Measurements from ENCODE around the gene TTC28.

Gene TTC28

DNA sequence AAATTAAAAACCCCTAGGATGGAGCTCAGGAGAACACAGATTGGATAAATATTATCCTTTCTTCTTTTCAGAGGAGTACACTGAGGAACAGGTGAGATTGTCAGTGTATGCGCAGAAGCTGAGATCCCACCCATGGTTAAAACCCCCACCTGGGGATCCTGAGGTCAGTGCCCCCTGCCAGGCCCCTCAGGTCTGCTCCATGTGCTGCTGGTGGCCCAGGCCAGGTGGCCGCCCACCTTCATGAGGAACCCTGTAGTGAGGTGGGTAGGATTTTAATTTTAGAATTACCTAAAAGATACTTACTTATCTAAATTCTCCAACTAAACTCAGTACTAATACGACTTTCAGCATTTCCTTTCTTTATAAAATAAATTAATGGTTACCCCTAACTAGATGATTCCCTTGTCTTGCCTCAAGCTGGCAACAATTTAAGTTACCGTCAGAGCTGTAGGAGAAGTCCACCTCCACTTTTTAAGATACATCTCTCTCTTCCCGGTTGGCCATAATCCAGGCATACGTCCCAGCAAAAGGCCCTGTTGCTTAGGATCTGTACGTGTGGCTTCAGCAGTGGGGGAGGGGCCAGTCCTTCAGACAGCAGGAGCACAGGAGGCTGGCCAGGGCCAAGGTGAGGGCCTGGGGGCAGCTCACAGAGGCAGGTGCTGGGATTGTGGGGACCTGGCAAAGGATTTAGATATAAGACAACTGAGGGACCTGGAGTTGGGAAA, 699.1 kb downstream of the TTC28 start:
- H3K36me3 Mint-ChIP-seq (ENCODE audit: low read depth), result peaks cover 2% of the 10 kb centered on the region
- no peak overlapping the region for H3K4me3 Mint-ChIP-seq
- no peaks in the 10 kb centered on the region for H3K9me3 Mint-ChIP-seq
- no peaks in the 10 kb centered on the region for H3K27me3 Mint-ChIP-seq
- ATAC-seq (no peak), DNase-seq (no peak)
- no peak overlapping the region for H3K27ac Mint-ChIP-seq
- H3K4me1 Mint-ChIP-seq, result no peaks in the 10 kb centered on the region

DNA sequence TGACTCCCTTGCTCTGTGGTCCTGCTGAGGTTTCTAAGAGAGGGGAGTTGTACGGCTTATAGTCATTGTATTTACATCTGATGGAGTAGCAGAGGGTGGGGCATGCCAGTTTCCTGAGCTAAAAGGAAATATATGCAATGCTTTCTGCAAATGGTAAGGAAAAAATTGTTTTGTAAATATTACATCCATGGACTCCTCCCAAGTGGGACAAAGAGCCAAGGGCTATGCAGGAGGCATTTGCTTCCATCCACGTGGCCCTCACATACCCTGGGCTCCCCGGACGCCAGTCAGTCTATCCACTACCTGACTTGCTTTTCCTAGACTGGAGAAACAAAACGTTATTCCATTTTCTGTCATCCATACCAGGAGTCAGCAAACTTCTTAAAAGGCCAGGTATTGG, 700.8 kb downstream of the TTC28 start:
- ATAC-seq, result no peak

DNA sequence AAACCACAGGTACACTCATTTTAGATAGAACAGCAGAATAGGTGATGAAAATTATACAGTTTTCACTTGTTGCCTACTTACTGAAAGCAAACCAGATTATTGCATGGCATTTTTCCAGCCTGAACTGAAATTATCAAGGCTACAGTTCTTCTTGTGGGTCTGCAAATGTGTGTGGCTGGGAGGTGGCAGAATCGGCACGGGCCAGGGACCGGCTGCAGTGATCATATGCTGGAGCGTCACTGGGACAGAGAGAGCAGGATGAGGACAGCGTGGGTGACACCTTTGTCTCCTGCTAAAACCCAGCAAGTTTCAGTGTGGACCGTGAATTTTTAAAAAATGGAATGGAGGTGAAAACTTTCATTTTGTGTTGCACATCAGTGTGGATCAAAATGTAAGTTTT, 701.3 kb downstream of the TTC28 start:
- Mint-ChIP-seq H3K36me3 (ENCODE audit: low read depth) (peaks cover 2% of the 10 kb centered on the region), H3K4me1 (no peaks in the 10 kb centered on the region), H3K4me3 (no peak overlapping the region)

More for the DNA sequence above, 700.8 kb downstream of the TTC28 start:
- Mint-ChIP-seq H3K27ac (no peak overlapping the region), H3K9me3 (no peaks in the 10 kb centered on the region), H3K4me3 (no peak overlapping the region), H3K4me1 (no peaks in the 10 kb centered on the region), H3K36me3 (ENCODE audit: low read depth) (peaks cover 2% of the 10 kb centered on the region), H3K27me3 (no peaks in the 10 kb centered on the region)
- no peak for DNase-seq

DNA sequence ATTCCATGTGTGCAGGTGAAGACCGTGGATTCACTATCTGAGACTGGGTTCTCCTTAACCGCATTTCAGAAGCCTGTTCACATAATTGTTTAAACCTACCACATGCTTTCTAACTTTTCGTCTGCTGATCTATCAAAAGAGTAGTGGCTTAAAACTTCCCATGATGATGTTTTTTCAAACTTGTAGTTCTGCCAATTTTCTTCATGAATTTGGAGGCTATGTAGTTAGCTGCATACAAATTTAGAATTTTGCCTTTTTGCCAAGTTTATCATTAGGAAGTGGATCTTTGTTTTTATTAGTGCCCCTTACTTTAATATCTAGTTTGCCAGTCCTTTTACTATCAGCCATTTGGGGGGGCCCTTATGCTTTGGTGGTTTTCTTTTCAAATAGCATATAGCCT, 703.1 kb downstream of the TTC28 start:
- H3K27me3 Mint-ChIP-seq, result no peaks in the 10 kb centered on the region
- H3K4me3 Mint-ChIP-seq, result no peak overlapping the region
- no peak overlapping the region for H3K27ac Mint-ChIP-seq
- DNase-seq (no peak), ATAC-seq (no peak)
- no peaks in the 10 kb centered on the region for H3K36me3 Mint-ChIP-seq (ENCODE audit: low read depth)
- no peaks in the 10 kb centered on the region for H3K9me3 Mint-ChIP-seq
- no peaks in the 10 kb centered on the region for H3K4me1 Mint-ChIP-seq

More for the DNA sequence above, 701.3 kb downstream of the TTC28 start:
- Mint-ChIP-seq H3K27ac (no peak overlapping the region), H3K9me3 (no peaks in the 10 kb centered on the region), H3K27me3 (no peaks in the 10 kb centered on the region)
- DNase-seq, result no peak
- no peak for ATAC-seq

DNA sequence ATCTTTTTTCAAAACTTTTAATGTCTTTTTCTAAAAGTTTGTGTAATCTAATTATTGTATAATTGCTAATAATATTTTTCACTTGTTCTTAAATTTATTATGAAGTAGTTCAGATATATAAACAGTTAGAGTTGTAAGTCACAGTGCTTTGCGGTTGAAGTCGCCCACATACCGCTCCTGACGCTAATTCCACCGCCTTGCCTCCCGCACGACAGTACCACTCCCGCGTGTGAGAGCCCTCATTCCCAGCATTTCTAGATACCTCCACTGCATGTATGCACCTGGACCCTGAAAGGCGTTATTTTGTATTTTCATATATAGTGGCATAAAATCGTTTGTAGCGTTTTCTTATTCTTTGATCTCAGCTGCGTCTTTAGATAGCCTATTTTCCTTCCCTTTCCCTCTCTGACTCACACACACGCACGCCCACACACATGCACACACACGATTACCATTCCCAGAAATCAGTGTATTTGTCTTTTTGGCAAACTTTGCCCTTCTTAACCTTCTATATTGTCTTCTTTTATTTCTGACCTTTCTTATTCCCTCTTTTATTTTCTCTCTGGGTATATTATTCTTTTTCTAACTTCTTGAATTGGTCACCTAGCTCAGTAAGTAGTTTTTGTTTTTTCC, 704.1 kb downstream of the TTC28 start:
- H3K4me1 Mint-ChIP-seq, result no peaks in the 10 kb centered on the region
- no peaks in the 10 kb centered on the region for H3K27me3 Mint-ChIP-seq
- no peak overlapping the region for H3K4me3 Mint-ChIP-seq
- no peak overlapping the region for H3K27ac Mint-ChIP-seq
- DNase-seq (no peak), ATAC-seq (no peak)
- no peaks in the 10 kb centered on the region for H3K36me3 Mint-ChIP-seq (ENCODE audit: low read depth)
- no peaks in the 10 kb centered on the region for H3K9me3 Mint-ChIP-seq

DNA sequence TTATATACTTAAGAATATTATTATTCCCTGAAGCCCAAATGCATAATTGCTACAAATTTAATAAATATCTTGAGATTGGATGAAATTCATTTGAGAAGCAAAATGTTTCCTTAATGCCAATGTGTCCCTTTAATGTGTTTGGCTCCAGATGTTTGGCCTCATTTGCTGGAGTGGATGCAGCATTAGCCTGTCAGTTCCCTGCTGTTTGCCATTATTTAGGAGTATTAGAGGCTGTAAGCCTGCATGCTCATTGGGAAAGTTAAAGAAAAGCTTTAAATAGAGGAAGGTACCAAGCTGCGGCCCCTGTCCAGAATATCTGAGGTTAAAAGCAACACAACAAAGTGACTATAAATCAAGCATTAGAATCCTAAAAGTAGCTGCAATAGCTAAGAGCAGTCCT, 705.8 kb downstream of the TTC28 start:
- ATAC-seq (no peak), DNase-seq (no peak)
- Mint-ChIP-seq H3K27me3 (no peaks in the 10 kb centered on the region), H3K36me3 (ENCODE audit: low read depth) (no peaks in the 10 kb centered on the region), H3K4me1 (no peaks in the 10 kb centered on the region), H3K9me3 (peaks cover 6% of the 10 kb centered on the region), H3K4me3 (no peak overlapping the region), H3K27ac (no peak overlapping the region)

DNA sequence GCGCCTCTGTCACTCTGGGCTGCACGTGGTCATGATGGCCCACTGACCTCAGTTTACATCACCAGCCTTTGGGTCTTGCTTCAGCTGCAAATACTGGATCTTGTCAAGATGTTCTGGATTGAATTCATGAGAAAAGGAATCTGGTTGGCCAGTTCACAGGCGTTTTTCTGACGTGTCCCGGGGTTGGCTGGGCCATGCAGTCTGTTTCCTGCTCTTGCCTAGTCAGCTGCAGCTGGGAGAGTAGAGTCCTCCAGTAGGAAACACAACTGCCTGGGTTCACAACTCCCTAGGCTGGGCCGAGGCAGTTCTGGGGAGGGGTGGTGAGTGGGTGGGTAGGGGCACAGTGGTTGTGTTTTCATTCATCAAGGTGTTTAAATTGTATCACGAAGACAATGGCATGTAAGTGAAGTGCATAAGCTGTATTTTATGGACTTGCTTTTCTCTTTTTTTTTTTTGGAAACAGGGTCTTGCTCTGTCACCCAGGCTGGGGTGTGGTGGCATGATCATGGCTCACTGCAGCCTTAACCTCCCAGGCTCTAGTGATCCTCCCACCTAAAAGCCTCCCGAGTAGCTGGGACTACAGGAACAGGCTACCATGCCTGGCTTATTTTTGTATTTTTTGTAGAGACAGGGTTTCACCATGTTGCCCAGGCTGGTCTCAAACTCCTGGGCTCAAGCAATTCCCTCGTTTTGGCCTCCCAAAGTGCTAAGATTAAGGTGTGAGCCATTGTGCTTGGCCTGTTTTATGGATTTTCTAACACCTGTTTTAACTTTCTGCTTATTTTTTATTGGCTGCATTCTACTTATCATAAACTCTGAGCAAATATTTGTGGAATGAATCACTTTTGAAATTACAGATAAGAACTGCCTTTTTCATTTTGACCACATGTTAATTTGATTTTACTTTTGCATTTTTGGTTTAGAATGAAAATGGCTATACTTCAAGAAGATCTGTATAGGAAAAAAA, 706.6 kb downstream of the TTC28 start:
- Mint-ChIP-seq H3K4me1 (no peaks in the 10 kb centered on the region), H3K36me3 (ENCODE audit: low read depth) (no peaks in the 10 kb centered on the region), H3K27me3 (no peaks in the 10 kb centered on the region), H3K9me3 (peaks cover 6% of the 10 kb centered on the region), H3K27ac (no peak overlapping the region), H3K4me3 (no peak overlapping the region)
- ATAC-seq (no peak), DNase-seq (no peak)

DNA sequence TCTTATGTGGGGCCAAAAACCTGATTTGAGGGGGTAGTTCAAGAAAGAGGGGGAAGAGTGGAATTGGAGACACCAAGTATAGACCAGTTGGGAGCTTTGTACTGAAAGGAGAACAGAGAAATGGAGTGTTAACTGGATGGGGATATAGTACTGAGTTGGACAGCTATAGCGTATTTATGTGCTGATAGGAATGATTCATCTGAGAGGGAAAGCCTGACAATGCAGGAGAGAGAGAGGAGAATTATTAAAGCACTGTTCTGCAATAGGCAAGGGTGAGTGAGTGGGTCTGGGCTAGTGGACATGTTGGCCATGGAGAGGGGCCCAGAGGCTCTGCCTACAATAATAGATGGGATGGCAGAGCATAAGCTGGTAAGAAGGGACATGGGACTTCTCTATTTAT, 707.7 kb downstream of the TTC28 start:
- H3K27ac Mint-ChIP-seq, result no peak overlapping the region
- peaks cover 6% of the 10 kb centered on the region for H3K9me3 Mint-ChIP-seq
- ATAC-seq (no peak), DNase-seq (no peak)
- H3K27me3 Mint-ChIP-seq, result no peaks in the 10 kb centered on the region
- H3K4me1 Mint-ChIP-seq, result no peaks in the 10 kb centered on the region
- no peak overlapping the region for H3K4me3 Mint-ChIP-seq
- no peaks in the 10 kb centered on the region for H3K36me3 Mint-ChIP-seq (ENCODE audit: low read depth)

DNA sequence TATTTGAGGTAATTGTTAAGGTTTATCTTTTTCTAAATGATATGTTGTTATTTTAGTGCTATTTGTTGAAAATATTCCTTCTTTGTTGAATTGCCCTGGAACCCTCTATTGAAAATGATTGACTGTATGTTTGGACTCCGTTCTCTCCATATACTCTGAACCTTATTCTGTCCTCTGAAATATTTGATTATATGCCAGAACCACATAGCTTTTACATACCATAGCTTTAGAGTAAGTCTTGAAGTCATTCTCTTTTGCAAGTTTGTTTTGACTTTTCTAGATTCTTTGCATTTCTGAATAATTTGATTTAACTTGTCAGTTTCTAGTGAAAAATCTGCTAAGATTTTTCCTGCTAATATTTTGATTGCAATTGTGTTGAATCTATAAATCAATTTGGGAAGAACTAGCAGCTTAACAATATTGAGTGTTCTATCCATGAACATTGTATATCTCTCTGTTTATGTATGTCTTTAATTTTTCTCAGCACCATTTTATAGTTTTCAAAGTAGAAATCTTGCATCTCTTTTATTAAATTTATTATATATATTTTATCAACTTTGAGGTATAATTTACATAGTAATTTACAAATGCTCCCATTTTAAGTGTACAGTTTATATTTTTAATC, 708.9 kb downstream of the TTC28 start:
- Mint-ChIP-seq H3K4me3 (no peak overlapping the region), H3K9me3 (peaks cover 6% of the 10 kb centered on the region), H3K27ac (no peak overlapping the region), H3K36me3 (ENCODE audit: low read depth) (no peaks in the 10 kb centered on the region), H3K4me1 (no peaks in the 10 kb centered on the region), H3K27me3 (no peaks in the 10 kb centered on the region)
- no peak for DNase-seq
- no peak for ATAC-seq

DNA sequence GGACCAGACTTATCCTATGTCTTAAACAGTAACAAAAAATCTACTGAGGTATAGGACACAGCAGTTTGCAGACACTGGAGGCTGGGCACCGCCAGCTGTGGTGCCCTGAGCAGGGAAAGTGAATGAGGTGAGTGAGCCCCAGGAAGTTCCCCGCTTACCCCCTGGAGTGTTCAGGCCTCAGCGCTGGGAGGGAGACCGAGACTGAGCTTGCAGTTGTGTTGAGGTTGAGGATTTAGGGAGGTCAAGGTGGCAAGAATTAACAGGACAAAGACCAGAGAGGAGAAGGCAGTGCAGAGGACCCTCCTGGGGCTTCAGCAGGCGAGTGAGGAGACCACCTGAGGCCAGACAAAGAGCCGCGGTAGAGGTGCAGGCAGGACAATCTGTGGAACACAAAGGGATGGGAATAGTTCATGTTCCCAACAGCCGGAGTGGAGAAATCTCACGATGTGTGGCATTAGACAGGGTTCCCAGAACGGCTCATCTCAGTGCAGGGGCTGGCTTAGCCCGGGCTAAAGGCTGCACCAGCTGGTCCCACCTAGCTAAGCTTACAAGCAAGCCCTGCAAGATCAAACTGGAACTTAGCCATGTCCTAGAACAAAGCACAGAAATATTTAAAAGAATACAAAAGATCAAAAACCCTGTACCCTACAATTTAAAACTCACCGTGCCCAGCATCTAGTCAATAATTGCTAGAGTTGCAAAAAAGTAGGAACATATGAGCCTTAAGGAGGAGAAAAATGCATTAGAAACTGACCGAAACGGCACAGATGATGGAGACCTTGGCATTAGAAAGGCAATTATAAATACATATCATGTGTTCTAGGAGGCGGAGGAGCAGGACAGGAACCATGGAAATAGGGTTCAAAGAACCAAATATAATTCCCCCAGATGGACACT, 713.2 kb downstream of the TTC28 start:
- no peaks in the 10 kb centered on the region for H3K27me3 Mint-ChIP-seq
- peaks cover 6% of the 10 kb centered on the region for H3K9me3 Mint-ChIP-seq
- no peak overlapping the region for H3K4me3 Mint-ChIP-seq
- no peaks in the 10 kb centered on the region for H3K4me1 Mint-ChIP-seq
- no peaks in the 10 kb centered on the region for H3K36me3 Mint-ChIP-seq (ENCODE audit: low read depth)
- no peak overlapping the region for H3K27ac Mint-ChIP-seq
- DNase-seq, result no peak
- ATAC-seq, result no peak

DNA sequence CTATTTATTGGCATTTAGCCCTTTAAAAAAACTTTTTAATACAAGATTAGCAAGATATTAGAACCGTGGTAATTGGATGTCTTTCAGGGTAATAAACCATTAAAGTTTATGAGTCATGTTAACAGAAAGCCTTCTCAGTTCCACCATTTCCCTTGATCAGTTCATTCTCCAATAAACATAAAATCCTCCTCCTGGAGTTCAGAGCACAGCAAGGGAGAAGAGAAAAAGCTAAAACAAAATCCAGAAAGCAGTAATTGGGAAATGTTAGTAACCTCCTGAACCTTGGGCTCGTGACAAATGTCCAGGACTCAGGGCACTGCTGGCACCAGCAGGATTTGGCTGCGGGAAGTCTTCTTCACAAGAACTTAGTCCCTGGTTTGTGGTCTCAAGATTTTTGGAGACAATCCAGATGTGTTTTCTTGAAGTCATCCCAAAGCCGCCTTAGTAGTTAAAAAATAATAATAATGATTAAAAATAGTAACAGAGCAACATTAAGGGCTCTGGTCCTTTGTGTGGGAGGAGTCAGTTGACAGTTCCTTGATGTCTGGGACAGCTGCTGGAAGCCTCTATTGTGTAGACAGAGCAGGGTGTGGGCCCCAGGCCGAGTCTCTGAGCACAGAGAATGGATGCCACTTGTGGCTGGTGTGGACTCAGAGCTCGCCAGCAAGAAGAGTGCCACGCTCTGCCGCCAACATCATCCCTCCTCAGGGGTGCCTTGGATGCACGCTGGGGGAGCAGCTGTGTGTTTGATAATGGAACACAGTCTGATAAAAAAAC, 717.2 kb downstream of the TTC28 start:
- DNase-seq (no peak), ATAC-seq (no peak)
- Mint-ChIP-seq H3K9me3 (no peaks in the 10 kb centered on the region), H3K27ac (no peak overlapping the region), H3K27me3 (no peaks in the 10 kb centered on the region), H3K4me3 (no peak overlapping the region), H3K4me1 (no peaks in the 10 kb centered on the region), H3K36me3 (ENCODE audit: low read depth) (no peaks in the 10 kb centered on the region)

DNA sequence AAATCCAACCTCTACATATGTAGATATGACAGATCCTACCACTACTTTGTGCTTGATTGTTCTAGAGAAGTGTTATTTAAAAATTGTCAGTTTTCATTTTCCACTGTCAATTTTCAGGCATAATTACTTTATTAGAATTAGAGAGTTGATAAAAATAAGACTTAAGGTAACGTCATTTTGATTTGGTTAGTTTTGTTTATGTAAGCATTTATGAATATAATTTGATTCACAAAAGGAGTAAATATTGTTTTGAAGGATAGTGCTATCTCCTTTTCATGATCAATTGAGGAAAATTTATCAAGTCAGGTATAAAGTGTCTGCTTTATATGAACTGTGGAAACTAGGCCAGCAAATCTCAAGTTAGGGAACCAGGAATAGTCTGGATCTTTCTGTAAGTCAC, 718.0 kb downstream of the TTC28 start:
- H3K9me3 Mint-ChIP-seq, result no peaks in the 10 kb centered on the region
- no peaks in the 10 kb centered on the region for H3K27me3 Mint-ChIP-seq

DNA sequence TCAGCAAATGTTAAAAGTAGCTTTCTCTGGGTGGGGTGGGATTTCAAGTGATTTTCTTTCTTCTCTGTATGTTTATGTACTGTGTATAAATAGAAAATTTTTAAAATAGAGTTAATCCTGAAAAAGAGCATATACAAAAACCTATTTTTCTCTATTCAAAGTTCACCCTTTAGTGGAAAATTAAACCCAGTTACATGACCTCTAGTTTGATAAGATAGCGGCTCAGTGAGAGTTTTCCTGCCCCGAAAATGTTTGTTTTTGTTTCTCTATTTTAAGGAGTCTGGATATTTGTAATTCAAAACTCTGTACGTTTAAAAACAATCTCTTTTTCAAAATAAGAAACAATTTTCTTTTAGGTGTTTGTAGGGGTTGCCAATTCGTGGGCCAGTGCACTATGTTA, 718.5 kb downstream of the TTC28 start:
- no peak overlapping the region for H3K27ac Mint-ChIP-seq
- H3K9me3 Mint-ChIP-seq, result no peaks in the 10 kb centered on the region
- H3K4me1 Mint-ChIP-seq, result no peaks in the 10 kb centered on the region
- DNase-seq, result no peak
- ATAC-seq, result no peak
- no peak overlapping the region for H3K4me3 Mint-ChIP-seq
- no peaks in the 10 kb centered on the region for H3K36me3 Mint-ChIP-seq (ENCODE audit: low read depth)
- no peaks in the 10 kb centered on the region for H3K27me3 Mint-ChIP-seq

More for the DNA sequence above, 718.0 kb downstream of the TTC28 start:
- DNase-seq, result no peak
- Mint-ChIP-seq H3K4me1 (no peaks in the 10 kb centered on the region), H3K27ac (no peak overlapping the region), H3K4me3 (no peak overlapping the region), H3K36me3 (ENCODE audit: low read depth) (no peaks in the 10 kb centered on the region)
- ATAC-seq, result no peak
